IMR-90 (cell line): ENCODE data around the gene ENO2. TPM values are rescaled to one million over a fixed set of nuclear protein-coding genes. Genes with fewer than 3 reads are reported as not detected.

Experiments
- ATAC-seq: fragments of 200-7000 bp; cut with Tn5 transposase; 2 replicates; pipeline ENCODE4 v1.9.1; 2020; ENCODE audit warnings: low read depth, mild to moderate bottlenecking, moderate library complexity
- BruUV-seq: library from RNA; stranded (reverse); fragments of 400-500 nt; replicated peaks from 2 replicates; lab custom pipeline; 2021; lab: Mats Ljungman, UMichigan
- CTCF ChIA-PET: fragments of 300-600 bp; formaldehyde crosslinking; extraction: SDS; loops from one replicate; lab custom pipeline; 2021; ENCODE audit warnings: antibody characterized with exemption; lab: Yijun Ruan, JAX
- POLR2A ChIA-PET: fragments of 300-600 bp; sonication (Branson Sonifier 250); formaldehyde crosslinking; loops from one replicate; lab custom pipeline; 2022; ENCODE audit warnings: antibody characterized with exemption; ENCODE audit not compliant: unreplicated experiment; lab: Charles Lee
- DNase-seq: peaks from one replicate; pipeline ENCODE4 v3.0.0; 2013
- H2AFZ ChIP-seq: replicated peaks from 2 replicates; pipeline ENCODE3; 2013; ENCODE audit warnings: low read length, mild to moderate bottlenecking; ENCODE audit not compliant: poor library complexity
- H2AK5ac ChIP-seq: 2 replicates; pipeline ENCODE4 v1.6.1; 2013; ENCODE audit warnings: low read depth, low read length, inconsistent platforms
- H2AK9ac ChIP-seq: replicated peaks from 2 replicates; pipeline ENCODE3; 2013; ENCODE audit warnings: mild to moderate bottlenecking, low read depth, low read length, moderate library complexity; ENCODE audit not compliant: poor library complexity
- H2BK120ac ChIP-seq: 2 replicates; pipeline ENCODE4 v1.6.1; 2013; ENCODE audit warnings: low read depth, low read length, inconsistent platforms
- H2BK15ac ChIP-seq: 3 replicates; pipeline ENCODE4 v1.6.1; 2013; ENCODE audit warnings: low read depth, low read length, inconsistent platforms
- H2BK20ac ChIP-seq: 2 replicates; pipeline ENCODE4 v1.6.1; 2013; ENCODE audit warnings: low read depth, mild to moderate bottlenecking, inconsistent platforms, low read length, moderate library complexity
- H2BK5ac ChIP-seq: 2 replicates; pipeline ENCODE4 v1.6.1; 2013; ENCODE audit warnings: mild to moderate bottlenecking, low read depth, low read length, inconsistent platforms; ENCODE audit not compliant: poor library complexity, severe bottlenecking
- H3K14ac ChIP-seq: replicated peaks from 2 replicates; pipeline ENCODE4 v1.6.1; 2013; ENCODE audit warnings: low read depth, low read length, inconsistent platforms
- H3K18ac ChIP-seq: 2 replicates; pipeline ENCODE4 v1.6.1; 2013; ENCODE audit warnings: low read depth, low read length, control low read depth
- H3K23ac ChIP-seq: 2 replicates; pipeline ENCODE4 v1.6.1; 2013; ENCODE audit warnings: low read depth, low read length, inconsistent platforms
- H3K27ac ChIP-seq: 2 replicates; pipeline ENCODE4 v1.5.1; 2013; ENCODE audit warnings: mild to moderate bottlenecking, control low read depth, low read length; ENCODE audit not compliant: insufficient read depth
- H3K27me3 ChIP-seq: 2 replicates; pipeline ENCODE4 v1.6.1; 2013; ENCODE audit warnings: low read length; ENCODE audit not compliant: control insufficient read depth, insufficient read depth
- H3K36me3 ChIP-seq: 2 replicates; pipeline ENCODE4 v1.6.1; 2013; ENCODE audit warnings: low read length, mixed read lengths; ENCODE audit not compliant: control insufficient read depth, insufficient read depth
- H3K4ac ChIP-seq: 2 replicates; pipeline ENCODE4 v1.6.1; 2013; ENCODE audit warnings: low read depth, low read length, inconsistent platforms
- H3K4me1 ChIP-seq: 2 replicates; pipeline ENCODE4 v1.6.1; 2013; ENCODE audit warnings: low read length, mixed read lengths; ENCODE audit not compliant: control insufficient read depth, insufficient read depth
- H3K4me2 ChIP-seq: 2 replicates; pipeline ENCODE4 v1.6.1; 2013; ENCODE audit warnings: low read depth, mild to moderate bottlenecking, control low read depth, low read length, moderate library complexity
- H3K4me3 ChIP-seq: 2 replicates; pipeline ENCODE4 v1.5.1; 2013; ENCODE audit warnings: low read depth, mild to moderate bottlenecking, control low read depth, low read length, moderate library complexity; ENCODE audit not compliant: insufficient read depth
- H3K56ac ChIP-seq: 2 replicates; pipeline ENCODE4 v1.6.1; 2013; ENCODE audit warnings: low read length, inconsistent platforms; ENCODE audit not compliant: insufficient read depth; ENCODE audit errors: extremely low read depth
- H3K79me1 ChIP-seq, 2 experiments: 2 replicates each; pipeline ENCODE4 v1.6.1; 2013; ENCODE audit warnings: low read length in 2 of 2, inconsistent platforms in 1 of 2, low read depth in 1 of 2
- H3K9ac ChIP-seq: 2 replicates; pipeline ENCODE4 v1.6.1; 2013; ENCODE audit warnings: low read depth, low read length, control low read depth
- H3K9me1 ChIP-seq: 2 replicates; pipeline ENCODE4 v1.6.1; 2013; ENCODE audit warnings: low read length, inconsistent platforms; ENCODE audit not compliant: insufficient read depth
- H3K9me3 ChIP-seq: 2 replicates; pipeline ENCODE4 v1.6.1; 2013; ENCODE audit warnings: low read length; ENCODE audit not compliant: control insufficient read depth, insufficient read depth
- H4K20me1 ChIP-seq: 2 replicates; pipeline ENCODE4 v1.6.1; 2013; ENCODE audit warnings: low read length, inconsistent platforms; ENCODE audit not compliant: insufficient read depth
- H4K5ac ChIP-seq: 2 replicates; pipeline ENCODE4 v1.6.1; 2013; ENCODE audit warnings: mild to moderate bottlenecking, low read depth, low read length, control low read depth
- H4K8ac ChIP-seq, 2 experiments: 2 replicates each; pipeline ENCODE4 v1.6.1; 2013; ENCODE audit warnings: low read depth in 2 of 2, low read length in 2 of 2, control low read depth in 1 of 2, inconsistent platforms in 1 of 2
- H4K91ac ChIP-seq: 2 replicates; pipeline ENCODE4 v1.6.1; 2013; ENCODE audit warnings: low read depth, low read length, inconsistent platforms; ENCODE audit not compliant: insufficient read depth
- BHLHE40 ChIP-seq: fragments of 150-350 bp; IDR thresholded peaks from 2 replicates; pipeline ENCODE4 v1.6.1; 2016; ENCODE audit warnings: mild to moderate bottlenecking, low read depth, low read length
- CEBPB ChIP-seq: IDR thresholded peaks from 2 replicates; pipeline ENCODE4 v1.6.1; 2012; ENCODE audit warnings: low read depth, low read length, improper control_type of control experiment
- CHD1 ChIP-seq: IDR thresholded peaks from 2 replicates; pipeline ENCODE4 v1.6.1; 2012; ENCODE audit warnings: low read depth, low read length, improper control_type of control experiment
- ELK1 ChIP-seq: fragments of 150-350 bp; IDR thresholded peaks from 2 replicates; pipeline ENCODE4 v1.6.1; 2016; ENCODE audit warnings: low read depth, mild to moderate bottlenecking, low read length, moderate library complexity, borderline replicate concordance
- FOS ChIP-seq: fragments of 150-350 bp; IDR thresholded peaks from 2 replicates; pipeline ENCODE4 v1.6.1; 2016; ENCODE audit warnings: low read depth, low read length
- MAFK ChIP-seq: IDR thresholded peaks from 2 replicates; pipeline ENCODE4 v1.6.1; 2012; ENCODE audit warnings: low read depth, low read length, improper control_type of control experiment
- MAZ ChIP-seq: IDR thresholded peaks from 2 replicates; pipeline ENCODE4 v1.6.1; 2012; ENCODE audit warnings: low read depth, mild to moderate bottlenecking, low read length, improper control_type of control experiment, moderate library complexity, borderline replicate concordance
- NFE2L2 ChIP-seq: fragments of 150-350 bp; IDR thresholded peaks from 2 replicates; pipeline ENCODE4 v1.6.1; 2016; ENCODE audit warnings: low read depth, mild to moderate bottlenecking, low read length
- POLR2A ChIP-seq: IDR thresholded peaks from 2 replicates; pipeline ENCODE4 v1.6.1; 2012; ENCODE audit warnings: mild to moderate bottlenecking, low read depth, low read length
- RAD21 ChIP-seq: IDR thresholded peaks from 2 replicates; pipeline ENCODE4 v1.6.1; 2012; ENCODE audit warnings: low read length, improper control_type of control experiment
- RCOR1 ChIP-seq: IDR thresholded peaks from 2 replicates; pipeline ENCODE4 v1.6.1; 2012; ENCODE audit warnings: mild to moderate bottlenecking, low read length, improper control_type of control experiment; ENCODE audit not compliant: insufficient replicate concordance
- RFX5 ChIP-seq: IDR thresholded peaks from 2 replicates; pipeline ENCODE4 v1.8.0; 2012; ENCODE audit warnings: low read depth, mild to moderate bottlenecking, low read length, moderate library complexity
- SMC3 ChIP-seq: fragments of 150-350 bp; IDR thresholded peaks from 2 replicates; pipeline ENCODE4 v1.6.1; 2016; ENCODE audit warnings: low read depth, mild to moderate bottlenecking, antibody characterized with exemption, low read length, moderate library complexity
- USF2 ChIP-seq: fragments of 150-350 bp; IDR thresholded peaks from 2 replicates; pipeline ENCODE4 v1.6.1; 2017; ENCODE audit warnings: mild to moderate bottlenecking, antibody characterized with exemption, low read length, low read depth
- WGBS, 2 experiments: methylation state at CpG; one replicate each; pipeline versions ENCODE4 v1.1.5 to v1.1.7; 2013; ENCODE audit warnings: missing lambda C conversion rate in 2 of 2; ENCODE audit not compliant: insufficient read length in 1 of 2; ENCODE audit errors: extremely low coverage in 2 of 2; 5-methylcytosine and 5-hydroxymethylcytosine counted together
- dilution Hi-C: fragments of 300-500 bp; cut with HindIII; formaldehyde crosslinking; loops from one replicate; pipeline ENCODE4 v1.14.3; 2018; ENCODE audit warnings: low sequenced_read_pairs; ENCODE audit not compliant: unreplicated experiment
- in situ Hi-C: fragments of 300-500 bp; cut with MboI; formaldehyde crosslinking; loops from 3 replicates; pipeline ENCODE4 v1.14.3; 2019; ENCODE audit warnings: low sequenced_read_pairs, inconsistent platforms, mixed read lengths
- intact Hi-C: fragments of 100-400 bp; cut with micrococcal nuclease; formaldehyde crosslinking; loops from 2 replicates; pipeline ENCODE4 v1.10.0; 2022
- polyA plus RNA-seq, 3 experiments: library from polyadenylated mRNA; depleted of rRNA; stranded (reverse); fragments of >200 nt; gene quantifications; 2 replicates each; pipeline ENCODE4 v1.2.3, GENCODE V29; 2012; ENCODE audit warnings: low replicate concordance in 1 of 3
- total RNA-seq: library from RNA; depleted of rRNA; stranded (reverse); fragments of >200 nt; gene quantifications from 2 replicates; pipeline ENCODE4 v1.2.3, GENCODE V29; 2012
- TF ChIP-seq, protein P1 (sequence below): conservative IDR thresholded peaks from 2 replicates; pipeline ENCODE4 v1.5.1; 2012; ENCODE audit warnings: mild to moderate bottlenecking, low read depth, low read length, improper control_type of control experiment

The ENO2 gene
- total and polyA plus RNA-seq, 2 of the 4 experiments (the other 2 are of a cell fraction), result 28.3 to 92.8 TPM

DNA sequence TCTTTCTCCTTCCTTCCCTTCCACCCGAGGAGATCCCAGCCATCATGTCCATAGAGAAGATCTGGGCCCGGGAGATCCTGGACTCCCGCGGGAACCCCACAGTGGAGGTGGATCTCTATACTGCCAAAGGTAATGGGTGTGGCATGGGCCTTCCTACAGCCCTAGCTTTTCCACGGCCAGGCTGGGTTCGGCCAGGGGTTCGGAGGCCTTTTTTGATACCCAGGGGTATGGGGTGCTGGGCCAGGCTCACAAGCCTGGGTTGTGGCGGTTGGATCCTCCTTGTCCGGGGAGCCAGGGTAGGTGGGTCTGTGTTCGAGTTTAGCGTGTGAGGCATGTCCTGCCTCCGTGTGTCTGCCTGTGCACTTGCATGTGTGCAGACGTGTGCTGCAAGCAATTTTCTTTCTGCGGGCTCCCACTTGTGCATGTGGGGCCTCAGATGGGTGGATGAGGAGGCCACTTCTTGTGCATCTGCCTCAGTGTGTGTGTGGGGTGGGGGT is 1.5 kb downstream of the ENO2 start:
- no peak overlapping the region for H4K91ac ChIP-seq
- no TSS peak for BruUV-seq
- peak overlapping the region; percentile 61 for H2AFZ ChIP-seq
- no peak overlapping the region for H2BK120ac ChIP-seq
- no peak overlapping the region for H3K56ac ChIP-seq
- H4K5ac ChIP-seq, result no peak overlapping the region
- no peak overlapping the region for H3K18ac ChIP-seq
- peaks cover 8% of the 10 kb centered on the region; the same call in 1 of the 2 replicates for H3K9me1 ChIP-seq
- TF ChIP-seq FOS (no peak), USF2 (no peak), CHD1 (no peak), NFE2L2 (no peak), MAFK (no peak), RFX5 (no peak), ELK1 (no peak), SMC3 (no peak), RAD21 (no peak), BHLHE40 (no peak), MAZ (no peak), CEBPB (no peak), POLR2A (no peak), RCOR1 (no peak)
- TF ChIP-seq, protein P1, sequence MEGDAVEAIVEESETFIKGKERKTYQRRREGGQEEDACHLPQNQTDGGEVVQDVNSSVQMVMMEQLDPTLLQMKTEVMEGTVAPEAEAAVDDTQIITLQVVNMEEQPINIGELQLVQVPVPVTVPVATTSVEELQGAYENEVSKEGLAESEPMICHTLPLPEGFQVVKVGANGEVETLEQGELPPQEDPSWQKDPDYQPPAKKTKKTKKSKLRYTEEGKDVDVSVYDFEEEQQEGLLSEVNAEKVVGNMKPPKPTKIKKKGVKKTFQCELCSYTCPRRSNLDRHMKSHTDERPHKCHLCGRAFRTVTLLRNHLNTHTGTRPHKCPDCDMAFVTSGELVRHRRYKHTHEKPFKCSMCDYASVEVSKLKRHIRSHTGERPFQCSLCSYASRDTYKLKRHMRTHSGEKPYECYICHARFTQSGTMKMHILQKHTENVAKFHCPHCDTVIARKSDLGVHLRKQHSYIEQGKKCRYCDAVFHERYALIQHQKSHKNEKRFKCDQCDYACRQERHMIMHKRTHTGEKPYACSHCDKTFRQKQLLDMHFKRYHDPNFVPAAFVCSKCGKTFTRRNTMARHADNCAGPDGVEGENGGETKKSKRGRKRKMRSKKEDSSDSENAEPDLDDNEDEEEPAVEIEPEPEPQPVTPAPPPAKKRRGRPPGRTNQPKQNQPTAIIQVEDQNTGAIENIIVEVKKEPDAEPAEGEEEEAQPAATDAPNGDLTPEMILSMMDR, result no peak
- peak overlapping the region; percentile 90; the same call in 1 of the 2 replicates for H3K4me3 ChIP-seq
- no peak overlapping the region for H2BK20ac ChIP-seq
- no peaks in the 10 kb centered on the region for H3K27me3 ChIP-seq
- no peak overlapping the region for H3K23ac ChIP-seq
- no peak overlapping the region for H4K8ac ChIP-seq
- no peak for ATAC-seq
- peaks cover 37 to 41% of the 10 kb centered on the region in 2 experiments for H3K79me1 ChIP-seq
- H3K4me2 ChIP-seq, result peak overlapping the region; percentile 96
- in situ Hi-C loops (no loop called here), intact Hi-C loops (no loop called here), dilution Hi-C loops (no loop called here)
- ChIA-PET CTCF (no interaction called here), POLR2A (no interaction called here)
- H3K27ac ChIP-seq, result no peak overlapping the region; the same call in 1 of the 2 replicates
- peak overlapping the region; percentile 33 for H2AK9ac ChIP-seq
- H3K9me3 ChIP-seq, result no peaks in the 10 kb centered on the region
- 0 out of 2 replicates have a peak, but pooled peaks cover 6% of the 10 kb centered on the region for H4K20me1 ChIP-seq
- H2BK5ac ChIP-seq, result no peak overlapping the region
- H3K4ac ChIP-seq, result no peak overlapping the region
- no peak for DNase-seq
- no peak overlapping the region for H2BK15ac ChIP-seq
- H3K4me1 ChIP-seq, result peaks cover 24% of the 10 kb centered on the region
- peak overlapping the region; percentile 48 for H2AK5ac ChIP-seq
- peaks cover 29% of the 10 kb centered on the region for H3K36me3 ChIP-seq
- H3K9ac ChIP-seq, result peak overlapping the region; percentile 45; the same call in 1 of the 2 replicates
- whole genome bisulfite sequencing, 2 experiments, result 98% methylated on average over 5 of the region's 14 CpGs; no CpG with 5 or more reads in 1 of the 2 experiments
- 0 out of 2 replicates have a peak overlapping the region, but pooled peaks have one; percentile 33 for H3K14ac ChIP-seq
